GM10847 (cell line): Measurements from ENCODE around the gene ZNF101.

ENCODE experiments used
- POLR2A ChIP-seq: IDR thresholded peaks from 2 replicates; pipeline ENCODE4 v1.6.1; 2011; ENCODE audit not compliant: insufficient read length; ENCODE audit errors: extremely low read depth

The ZNF101 gene

GRCh38 chr19:19668230-19669012, at the start of gene ZNF101:
Gene ZNF101 (plus strand): TSS chr19:19668839. CDS start chr19:19668964, 125 bp downstream.
- TF ChIP-seq POLR2A = peak; percentile 75

- no peak for TF ChIP-seq POLR2A
These were observed 49.3 kb upstream of the ZNF101 start for GRCh38 chr19:19619181-19619848.

GRCh38 chr19:19619849-19620210, 48.8 kb upstream of the ZNF101 start:
- no peak for TF ChIP-seq POLR2A

- no peak for TF ChIP-seq POLR2A
These were observed 45.3 kb upstream of the ZNF101 start for GRCh38 chr19:19623383-19623782.

- TF ChIP-seq POLR2A = no peak
These were observed 44.5 kb upstream of the ZNF101 start for GRCh38 chr19:19624032-19624570.

GRCh38 chr19:19626516-19627472, 41.8 kb upstream of the ZNF101 start:
- TF ChIP-seq POLR2A = no peak

GRCh38 chr19:19627621-19628500, 40.8 kb upstream of the ZNF101 start, which contains the start of gene LPAR2:
Gene LPAR2 (minus strand): TSS chr19:19628220. CDS start chr19:19627275, 945 bp downstream.
- TF ChIP-seq POLR2A = peak; percentile 51

- TF ChIP-seq POLR2A = no peak
These were observed 40.0 kb upstream of the ZNF101 start for GRCh38 chr19:19628501-19629134.

- no peak for TF ChIP-seq POLR2A
These were observed 38.6 kb upstream of the ZNF101 start for GRCh38 chr19:19630062-19630414.

GRCh38 chr19:19630426-19630825, 38.2 kb upstream of the ZNF101 start:
- no peak for TF ChIP-seq POLR2A

- no peak for TF ChIP-seq POLR2A
These were observed 37.3 kb upstream of the ZNF101 start for GRCh38 chr19:19631346-19631745.

- no peak for TF ChIP-seq POLR2A
These were observed 36.0 kb upstream of the ZNF101 start for GRCh38 chr19:19632661-19633060.

GRCh38 chr19:19633711-19634515, 34.7 kb upstream of the ZNF101 start:
- TF ChIP-seq POLR2A = no peak
